Measurements from ENCODE around the gene SDCBP2. TPM values are rescaled to one million over a fixed set of nuclear protein-coding genes. Genes with fewer than 3 reads are reported as not detected.
"Not testable (repeated sequence)": the region's sequence is repeated elsewhere in the genome, so short reads cannot be mapped to it uniquely, and the experiment has no call there.

The SDCBP2 gene
- total RNA-seq, 1 experiment from 2014 or later, result 2.6 TPM

GRCh38 chr20:1360094-1360846 is 31.3 kb upstream of the SDCBP2 start:
- no peak for DNase-seq (ENCODE audit: low spot score)

GRCh38 chr20:1357921-1358671 is 29.2 kb upstream of the SDCBP2 start:
- peak; percentile 69 for DNase-seq (ENCODE audit: low spot score)

DNA sequence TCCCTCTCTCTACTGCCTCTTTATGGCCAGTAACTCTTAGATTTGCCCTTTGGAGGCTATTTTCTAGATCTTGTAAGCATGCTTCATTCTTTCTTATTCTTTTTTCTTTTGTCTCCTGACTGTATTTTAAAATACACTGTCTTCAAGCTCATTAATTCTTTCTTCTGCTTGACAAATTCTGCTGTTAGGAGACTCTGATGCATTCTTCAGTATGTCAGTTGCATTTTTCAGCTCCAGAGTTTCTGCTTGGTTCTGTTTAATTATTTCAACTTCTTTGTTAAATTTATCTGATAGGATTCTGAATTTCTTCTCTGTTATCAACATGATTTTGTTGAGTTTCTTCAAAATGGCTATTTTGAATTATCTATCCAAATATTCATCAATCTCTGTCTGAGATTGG is 25.0 kb upstream of the SDCBP2 start:
- DNase-seq (ENCODE audit: low spot score), result no peak

DNA sequence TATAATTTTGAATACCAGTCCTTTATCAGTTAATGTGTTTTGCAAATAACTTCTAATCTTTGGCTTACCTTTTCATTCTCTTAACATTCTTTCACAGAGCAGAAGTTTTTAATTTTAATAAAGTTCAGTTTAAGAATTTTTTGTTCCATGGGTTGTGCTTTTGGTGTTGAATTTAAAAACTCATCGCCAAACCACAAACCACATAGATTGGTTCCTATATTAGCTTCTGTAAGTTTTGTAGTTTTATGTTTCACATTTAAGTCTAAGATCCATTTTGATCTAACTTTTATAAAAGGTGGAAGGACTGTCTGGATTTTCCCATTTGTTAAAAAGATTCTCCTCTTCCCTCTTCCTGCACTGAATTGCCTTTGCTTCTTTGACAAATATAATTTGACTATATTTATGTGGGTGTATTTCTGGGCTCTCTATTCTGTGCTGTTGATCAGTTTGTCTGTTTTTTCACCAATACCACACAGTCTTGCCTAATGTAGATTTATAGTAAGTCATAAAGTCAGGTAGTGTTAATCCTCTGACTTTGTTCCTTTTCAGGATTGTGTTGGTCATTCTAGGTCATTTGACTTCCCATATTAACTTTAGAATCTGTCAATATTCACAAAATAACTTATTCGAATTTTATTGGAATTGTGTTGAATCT is 17.5 kb upstream of the SDCBP2 start:
- no peak for DNase-seq (ENCODE audit: low spot score)

GRCh38 chr20:1345756-1346093 is 16.8 kb upstream of the SDCBP2 start:
- DNase-seq (ENCODE audit: low spot score), result no peak

DNA sequence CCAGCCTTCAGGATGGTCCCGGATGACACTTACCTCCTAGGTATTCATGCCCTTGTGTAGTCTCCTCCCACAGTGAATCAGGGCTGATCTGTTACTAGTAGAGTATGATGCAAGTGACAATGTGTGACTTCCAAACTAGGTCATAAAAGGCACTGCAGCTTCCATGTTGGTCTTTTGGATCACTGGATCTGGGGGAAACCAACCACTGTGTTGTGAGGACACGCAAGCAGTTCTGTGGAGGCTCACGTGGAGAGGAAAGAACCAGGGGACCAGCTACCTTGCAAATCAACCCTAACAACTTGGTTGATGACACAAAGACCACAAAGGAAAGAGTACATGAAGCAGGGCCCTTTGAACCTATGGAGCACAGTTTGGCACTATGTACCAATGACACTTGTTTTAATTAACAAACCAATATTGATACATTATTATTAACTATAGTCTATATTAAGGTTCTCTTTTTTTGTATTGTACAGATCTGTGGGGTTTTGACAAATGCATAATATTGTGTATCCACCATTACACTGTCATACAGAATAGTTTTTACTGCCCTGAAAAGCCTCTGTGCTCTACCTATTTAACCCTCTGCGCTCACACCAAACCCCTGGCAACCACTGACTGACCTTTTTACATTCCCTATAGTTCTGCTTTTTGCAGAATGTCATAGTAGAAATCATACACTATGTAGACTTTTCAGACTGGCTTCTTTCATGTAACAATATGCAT is 16.3 kb upstream of the SDCBP2 start:
- no peak for DNase-seq (ENCODE audit: low spot score)

GRCh38 chr20:1343446-1344124 is 14.6 kb upstream of the SDCBP2 start:
- DNase-seq (ENCODE audit: low spot score), result not testable (repeated sequence)

DNA sequence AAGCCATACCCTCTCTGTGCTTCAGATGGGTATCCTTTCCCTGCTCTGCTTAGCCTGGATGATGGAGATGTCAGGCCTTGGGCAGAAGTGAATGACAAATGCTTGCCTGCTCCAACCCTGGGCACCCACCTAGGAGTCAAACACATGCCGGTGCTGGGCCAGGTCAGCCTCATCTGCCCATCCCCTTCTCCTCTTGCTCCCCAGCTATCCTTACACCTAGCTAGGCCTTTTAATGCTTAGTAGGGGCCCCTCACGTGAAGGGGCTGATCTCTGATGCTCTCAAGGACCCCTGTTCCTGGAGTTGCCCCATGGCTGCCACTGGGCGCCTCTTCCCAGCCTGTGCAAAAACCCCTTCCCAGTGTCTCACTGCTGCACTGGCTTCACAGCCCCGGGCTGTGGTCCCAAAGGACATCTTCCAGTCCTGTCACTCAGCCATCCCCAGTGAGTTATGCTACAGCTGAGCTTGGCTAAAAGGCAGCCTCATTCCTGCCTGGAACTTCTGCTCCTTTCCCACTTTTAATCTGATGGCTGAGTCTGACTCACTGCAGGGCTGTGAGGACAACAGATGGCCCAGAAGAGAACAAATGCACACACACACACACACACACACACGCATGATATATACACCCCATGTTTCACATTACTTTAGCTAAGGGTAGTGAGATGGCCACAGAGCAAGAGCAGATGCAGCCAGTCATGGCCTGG is 12.8 kb upstream of the SDCBP2 start:
- DNase-seq (ENCODE audit: low spot score), result no peak

DNA sequence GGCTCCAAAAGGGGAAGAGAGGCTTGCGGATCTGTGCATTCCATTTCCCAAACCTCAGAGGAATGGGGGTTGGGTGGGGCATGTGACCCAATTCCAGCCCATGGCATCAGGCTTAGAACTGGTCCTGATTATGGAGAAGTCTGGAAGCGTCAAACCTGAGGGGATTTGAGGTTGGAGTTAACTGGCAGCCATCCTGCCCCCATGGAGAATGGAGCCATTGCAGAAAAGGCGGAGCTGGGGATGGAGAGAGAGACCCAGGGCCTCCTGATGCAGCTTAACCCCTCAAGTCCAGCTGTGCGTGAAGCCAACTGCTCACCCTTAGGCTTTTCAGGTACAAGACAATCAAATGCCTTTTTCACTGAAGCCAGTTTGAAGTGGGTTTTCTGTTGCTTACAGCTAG is 9.9 kb upstream of the SDCBP2 start:
- no peak for DNase-seq (ENCODE audit: low spot score)

DNA sequence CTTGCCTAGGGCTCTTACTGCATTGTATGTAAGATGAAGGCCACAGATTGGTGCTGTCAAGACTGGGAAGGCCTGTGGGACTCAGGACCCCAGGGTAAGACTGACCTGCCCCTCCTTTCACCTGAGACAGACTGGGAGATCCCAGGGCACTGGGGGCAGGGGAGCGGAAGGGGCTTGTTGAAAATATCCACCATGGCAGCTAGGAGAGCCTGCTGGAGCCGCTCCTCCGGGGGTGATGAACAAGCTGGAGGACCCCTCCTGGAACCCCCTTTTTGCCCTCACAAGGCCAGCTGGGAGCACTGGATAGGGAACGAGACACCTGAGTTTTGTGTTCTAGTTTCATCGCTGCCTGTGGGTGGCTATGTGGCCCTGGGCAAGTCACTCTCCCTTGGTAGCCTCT is 9.2 kb upstream of the SDCBP2 start:
- no peak for DNase-seq (ENCODE audit: low spot score)

GRCh38 chr20:1337441-1337840 is 8.5 kb upstream of the SDCBP2 start:
- no peak for DNase-seq (ENCODE audit: low spot score)

- no peak for DNase-seq (ENCODE audit: low spot score)
Measured at GRCh38 chr20:1336699-1337367, 7.9 kb upstream of the SDCBP2 start.

GRCh38 chr20:1335961-1336698 is 7.2 kb upstream of the SDCBP2 start:
- DNase-seq (ENCODE audit: low spot score), result no peak

GRCh38 chr20:1334761-1335160 is 5.8 kb upstream of the SDCBP2 start:
- DNase-seq (ENCODE audit: low spot score), result no peak

GRCh38 chr20:1334370-1334731 is 5.4 kb upstream of the SDCBP2 start:
- no peak for DNase-seq (ENCODE audit: low spot score)

- no peak for DNase-seq (ENCODE audit: low spot score)
Measured at GRCh38 chr20:1333462-1334369, 4.8 kb upstream of the SDCBP2 start.

- DNase-seq (ENCODE audit: low spot score), result no peak
Measured at GRCh38 chr20:1332749-1333300, 3.9 kb upstream of the SDCBP2 start.

- DNase-seq (ENCODE audit: low spot score), result no peak
Measured at GRCh38 chr20:1331801-1332453, 3.0 kb upstream of the SDCBP2 start.

Data from A172 (cell line).